Measurements from ENCODE around the gene PCMT1.

DNA sequence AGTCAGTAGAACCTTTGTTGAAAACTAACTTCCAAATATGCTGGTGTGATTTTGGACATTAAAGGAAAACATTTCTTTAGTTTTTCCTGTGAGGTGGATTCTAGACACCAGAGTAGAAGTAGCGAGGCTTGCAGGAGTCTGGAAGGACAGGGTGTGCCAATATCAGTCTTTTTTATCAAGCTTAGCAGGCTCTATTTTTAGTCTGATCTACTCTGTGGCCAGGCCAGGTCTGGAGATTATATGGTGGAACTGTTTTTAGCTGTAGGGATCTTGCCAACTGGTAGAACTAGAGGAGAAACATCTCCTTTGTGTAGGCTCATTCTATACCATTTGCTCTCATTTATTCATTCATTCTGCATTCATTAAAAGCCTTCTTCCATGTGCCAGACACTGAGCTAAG lies 72.0 kb downstream of the PCMT1 start:
- TF ChIP-seq GATA3 (IDR thresholded peaks at IDR 0.05; ENCODE audit: low read depth, low read length) = no peak
- no peak for TF ChIP-seq GATA2 (IDR thresholded peaks at IDR 0.05; ENCODE audit: low read depth, low read length)

Measured in SH-SY5Y (cell line).